Transverse colon (tissue), 4 donors: ENCODE results near the gene NUP205. TPM values are rescaled to one million over a fixed set of nuclear protein-coding genes. Genes with fewer than 3 reads are reported as not detected.
A peak's percentile ranks its signal among the peaks of the same experiment; 100 is the strongest.

Experiments used
- DNase-seq: peaks from one replicate; pipeline ENCODE4 v3.0.0-alpha.2; 2019
- H3K27ac ChIP-seq, 4 donors: fragments of 200-600 bp; sonication (generic); 2 replicates each; pipeline ENCODE4 v1.5.1; 2016 to 2018; ENCODE audit warnings: inconsistent platforms in 4 of 4
- H3K27me3 ChIP-seq: fragments of 200-600 bp; sonication (generic); 2 replicates; pipeline ENCODE4 v1.5.1; 2017; ENCODE audit warnings: inconsistent platforms
- H3K36me3 ChIP-seq, 4 donors: fragments of 200-600 bp; sonication (generic); 2 replicates each; pipeline ENCODE4 v1.5.1; 2017 to 2019; ENCODE audit warnings: inconsistent platforms in 4 of 4
- H3K4me1 ChIP-seq, 4 donors: fragments of 200-600 bp; sonication (generic); 2 replicates each; pipeline ENCODE4 v1.5.1; 2017 to 2020; ENCODE audit warnings: inconsistent platforms in 4 of 4
- H3K4me3 ChIP-seq, 4 donors: fragments of 200-600 bp; sonication (generic); 1 replicate in 1 of 4; 2 replicates in 3 of 4; pipeline versions ENCODE4 v1.5.1 to v1.6.1; 2017 to 2019; ENCODE audit warnings: inconsistent platforms in 4 of 4
- H3K9me3 ChIP-seq, 2 donors: fragments of 200-600 bp; sonication (generic); 2 replicates each; pipeline ENCODE4 v1.5.1; 2017 to 2019; ENCODE audit warnings: inconsistent platforms in 2 of 2
- EP300 ChIP-seq: sonication (generic); formaldehyde crosslinking; IDR thresholded peaks from one replicate; pipeline ENCODE4 v1.6.1; 2017; ENCODE audit warnings: antibody characterized with exemption, low read depth
- POLR2A ChIP-seq: fragments of 450-650 bp; IDR thresholded peaks from one replicate; pipeline ENCODE4 v1.6.1; 2016; ENCODE audit warnings: antibody characterized with exemption, mild to moderate bottlenecking, moderate library complexity
- POLR2AphosphoS5 ChIP-seq, 3 donors: sonication (generic); formaldehyde crosslinking; IDR thresholded peaks; one replicate each; pipeline ENCODE4 v1.6.1; 2016; ENCODE audit warnings: antibody characterized with exemption in 3 of 3
- WGBS, 2 donors: methylation state at CpG; one replicate each; pipeline ENCODE4 v1.1.5; 2018; ENCODE audit warnings: low coverage in 1 of 2; 5-methylcytosine and 5-hydroxymethylcytosine counted together
- in situ Hi-C, 4 donors: fragments of 200-750 bp; cut with MboI; loops; one replicate each; pipeline versions ENCODE4 v1.15.0 to v1.15.1; 2017; ENCODE audit warnings: low sequenced_read_pairs in 3 of 4, low pct_ligation_motif_present in 1 of 4, low pct_unique_long_range_greater_than_20kb in 1 of 4
- intact Hi-C: fragments of 100-400 bp; cut with DNase I; formaldehyde crosslinking; loops from one replicate; pipeline ENCODE4 v1.15.1; 2023; ENCODE audit warnings: low total_unique reads
- total RNA-seq, 4 donors: library from RNA; depleted of rRNA; stranded (reverse); fragments of >200 nt; gene quantifications; one replicate each; pipeline ENCODE4 v1.1.0, GENCODE V29; 2016
- TF ChIP-seq, protein P1 (sequence below), 5 experiments: fragments of 200-600 bp in 3 of 5; fragments of 450-650 bp in 2 of 5; sonication (generic) in 3 of 5; IDR thresholded peaks; 1 replicate in 2 of 5; 2 replicates in 3 of 5; pipeline ENCODE4 v1.5.1; 2016 to 2017; ENCODE audit warnings: antibody characterized with exemption in 5 of 5, inconsistent platforms in 3 of 5, mild to moderate bottlenecking in 2 of 5, moderate library complexity in 1 of 5

The NUP205 gene
- total RNA-seq, 4 donors from 2014 or later: 23.2 to 84.5 (median 25.2) TPM

DNA sequence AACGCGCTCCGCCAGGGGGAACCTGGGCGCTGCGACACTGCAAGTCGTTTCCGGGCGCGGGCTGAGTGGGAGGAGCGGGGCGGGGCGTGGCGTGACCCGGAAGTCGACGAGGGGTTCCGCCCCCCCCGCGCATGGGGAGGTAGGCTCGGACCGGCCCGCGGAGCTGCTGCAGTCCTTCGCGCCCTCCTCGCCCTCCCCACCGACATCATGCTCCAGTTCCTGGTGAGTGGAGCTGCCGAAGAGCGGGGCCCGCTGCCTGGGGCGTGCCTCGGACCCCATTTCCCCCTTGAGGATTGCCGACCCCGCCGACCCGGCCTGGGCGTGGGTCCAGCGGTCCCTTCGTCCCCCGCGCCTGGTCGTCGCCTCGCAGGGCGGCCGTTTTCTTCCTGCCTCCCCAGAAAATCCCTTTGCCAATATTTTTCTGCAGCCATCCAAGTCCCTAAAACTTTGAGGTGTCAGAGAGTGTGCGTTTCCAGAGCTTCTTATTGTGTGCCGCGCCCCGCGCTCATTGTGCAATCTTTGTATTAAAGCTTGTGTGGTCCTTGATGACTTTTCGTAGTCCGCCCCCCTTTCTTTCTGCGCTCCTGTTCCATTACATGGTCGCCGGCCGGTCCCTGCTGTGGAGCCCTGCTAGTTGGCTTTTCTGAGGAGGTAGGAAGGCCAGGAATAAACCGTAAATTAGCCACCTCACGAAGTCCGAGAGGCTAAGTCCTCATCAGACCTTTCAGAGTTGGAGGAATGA, 104.8 kb downstream of the NUP205 start, which contains the start of gene STMP1:
Gene STMP1 (plus strand): TSS at position 142 of the 742 bp plus-strand sequence.
- no peak for TF ChIP-seq EP300
- TF ChIP-seq POLR2A: peak; percentile 91
- peak; percentile 94 to 97 (median 97) for TF ChIP-seq POLR2AphosphoS5 (IDR thresholded peaks at IDR 0.05)
- TF ChIP-seq, protein P1, sequence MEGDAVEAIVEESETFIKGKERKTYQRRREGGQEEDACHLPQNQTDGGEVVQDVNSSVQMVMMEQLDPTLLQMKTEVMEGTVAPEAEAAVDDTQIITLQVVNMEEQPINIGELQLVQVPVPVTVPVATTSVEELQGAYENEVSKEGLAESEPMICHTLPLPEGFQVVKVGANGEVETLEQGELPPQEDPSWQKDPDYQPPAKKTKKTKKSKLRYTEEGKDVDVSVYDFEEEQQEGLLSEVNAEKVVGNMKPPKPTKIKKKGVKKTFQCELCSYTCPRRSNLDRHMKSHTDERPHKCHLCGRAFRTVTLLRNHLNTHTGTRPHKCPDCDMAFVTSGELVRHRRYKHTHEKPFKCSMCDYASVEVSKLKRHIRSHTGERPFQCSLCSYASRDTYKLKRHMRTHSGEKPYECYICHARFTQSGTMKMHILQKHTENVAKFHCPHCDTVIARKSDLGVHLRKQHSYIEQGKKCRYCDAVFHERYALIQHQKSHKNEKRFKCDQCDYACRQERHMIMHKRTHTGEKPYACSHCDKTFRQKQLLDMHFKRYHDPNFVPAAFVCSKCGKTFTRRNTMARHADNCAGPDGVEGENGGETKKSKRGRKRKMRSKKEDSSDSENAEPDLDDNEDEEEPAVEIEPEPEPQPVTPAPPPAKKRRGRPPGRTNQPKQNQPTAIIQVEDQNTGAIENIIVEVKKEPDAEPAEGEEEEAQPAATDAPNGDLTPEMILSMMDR (IDR thresholded peaks at IDR 0.05): peak in 2 of 5 experiments; percentile 5 to 86
- WGBS, 2 donors: 0 to 1% methylated on average over 19 to 54 of the region's 60 CpGs
- peak within 1 kb of the TSS; percentile 91 to 96 (median 95) for H3K27ac ChIP-seq
- H3K4me1 ChIP-seq: peaks cover 7 to 31% (median 15%) of the 10 kb centered on the region in 4 donors
- H3K4me3 ChIP-seq: peak within 1 kb of the TSS; percentile 71 to 99 (median 98)
- no peaks in the 10 kb centered on the region for H3K9me3 ChIP-seq
- no peaks in the 10 kb centered on the region for H3K27me3 ChIP-seq
- peak; percentile 98 for DNase-seq
- intact Hi-C loops (loop anchor here (5.0 kb wide), 1 partner anchor 315 kb away; the partner anchor contains the start of gene MTPN), in situ Hi-C loops (loop anchor here in 3 of 4 donors (25.0 kb wide), 2 partner anchors 300 to 350 kb away; no protein-coding TSS in a partner anchor)
- H3K36me3 ChIP-seq: no peaks in the 10 kb centered on the region

- DNase-seq: no peak
- Histone ChIP-seq H3K9me3 (no peaks in the 10 kb centered on the region), H3K4me3 (no peak overlapping the region), H3K27me3 (no peaks in the 10 kb centered on the region), H3K36me3 (no peaks in the 10 kb centered on the region), H3K27ac (peak overlapping the region; percentile 91 to 96 (median 95)), H3K4me1 (peaks cover 7 to 31% (median 15%) of the 10 kb centered on the region in 4 donors)
- WGBS, 2 donors: 37 to 58% methylated on average over 3 of the region's 3 CpGs
- intact Hi-C loops (loop anchor here (5.0 kb wide), 1 partner anchor 313 kb away; the partner anchor contains the start of gene MTPN), in situ Hi-C loops (loop anchor here in 3 of 4 donors (25.0 kb wide), 2 partner anchors 298 to 348 kb away; no protein-coding TSS in a partner anchor)
- TF ChIP-seq POLR2AphosphoS5 (IDR thresholded peaks at IDR 0.05) (no peak), POLR2A (no peak), EP300 (no peak)
- TF ChIP-seq, protein P1 (IDR thresholded peaks at IDR 0.05): no peak
Measured at GRCh38 chr7:135664046-135664589, 106.4 kb downstream of the NUP205 start.

DNA sequence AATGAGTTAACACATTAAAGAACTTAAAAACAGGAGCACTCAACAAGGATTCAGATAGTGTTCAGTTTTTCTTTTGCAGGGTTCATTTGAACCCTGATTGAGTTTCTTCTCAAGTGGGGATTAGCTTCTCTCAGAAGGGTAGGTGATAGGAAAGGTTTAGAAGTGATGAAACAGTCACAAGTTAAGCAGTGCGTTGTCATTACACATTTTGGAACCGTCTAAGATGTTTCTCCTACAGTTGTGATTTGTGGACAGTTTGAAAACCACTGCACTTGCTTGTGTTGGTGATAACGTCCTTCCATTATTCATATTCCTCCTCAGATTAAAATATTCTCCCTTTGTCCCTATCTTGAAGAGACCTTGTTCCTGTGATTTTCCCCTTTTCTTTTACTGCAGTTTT, 107.3 kb downstream of the NUP205 start:
- intact Hi-C loops: no loop called here
- Histone ChIP-seq H3K36me3 (no peaks in the 10 kb centered on the region), H3K27ac (no peak overlapping the region), H3K4me3 (no peak overlapping the region), H3K27me3 (no peaks in the 10 kb centered on the region), H3K4me1 (peaks cover 7 to 31% (median 17%) of the 10 kb centered on the region in 4 donors), H3K9me3 (no peaks in the 10 kb centered on the region)
- no peak for DNase-seq
- in situ Hi-C loops: loop anchor here in 3 of 4 donors (25.0 kb wide), 2 partner anchors 297 to 347 kb away; no protein-coding TSS in a partner anchor
- TF ChIP-seq POLR2A (no peak), POLR2AphosphoS5 (IDR thresholded peaks at IDR 0.05) (no peak), EP300 (no peak)
- TF ChIP-seq, protein P1 (IDR thresholded peaks at IDR 0.05): no peak
- WGBS, 2 donors: 72% methylated on average over 3 of the region's 3 CpGs; no CpG with 5 or more reads in 1 of the 2 donors

GRCh38 chr7:135666156-135666555, 108.4 kb downstream of the NUP205 start:
- no peak for TF ChIP-seq EP300
- TF ChIP-seq, protein P1 (IDR thresholded peaks at IDR 0.05): no peak
- no peak for TF ChIP-seq POLR2A
- TF ChIP-seq POLR2AphosphoS5 (IDR thresholded peaks at IDR 0.05): no peak
- Histone ChIP-seq H3K36me3 (no peaks in the 10 kb centered on the region), H3K27me3 (no peaks in the 10 kb centered on the region), H3K9me3 (no peaks in the 10 kb centered on the region), H3K4me3 (no peak overlapping the region), H3K4me1 (peaks cover 7 to 40% (median 17%) of the 10 kb centered on the region in 4 donors), H3K27ac (no peak overlapping the region)
- in situ Hi-C loops (loop anchor here in 3 of 4 donors (25.0 kb wide), 2 partner anchors 296 to 346 kb away; no protein-coding TSS in a partner anchor), intact Hi-C loops (no loop called here)
- no peak for DNase-seq
- 88 to 93% methylated on average over 10 to 11 of the region's 11 CpGs for WGBS, 2 donors
